WERI-Rb-1 (cell line): ENCODE data around the gene MYO5A.
A peak's percentile ranks its signal among the peaks of the same experiment; 100 is the strongest.
"Not testable (repeated sequence)": the region's sequence is repeated elsewhere in the genome, so short reads cannot be mapped to it uniquely, and the experiment has no call there.

Experiments used
- DNase-seq: peaks from one replicate; pipeline ENCODE4 v3.0.0-alpha.2; 2020
- H3K27ac ChIP-seq: fragments of 250-450 bp; sonication (Bioruptor Pico); 2 replicates; pipeline ENCODE4 v1.5.1; 2020; ENCODE audit warnings: mild to moderate bottlenecking, moderate library complexity
- H3K27me3 ChIP-seq: fragments of 250-450 bp; sonication (Bioruptor Pico); 2 replicates; pipeline ENCODE4 v1.5.1; 2021; ENCODE audit warnings: mild to moderate bottlenecking, low read depth, moderate library complexity; ENCODE audit not compliant: insufficient read depth, severe bottlenecking
- H3K36me3 ChIP-seq: fragments of 250-450 bp; sonication (Bioruptor Pico); 2 replicates; pipeline ENCODE4 v1.5.1; 2020; ENCODE audit warnings: mild to moderate bottlenecking, moderate library complexity
- H3K4me3 ChIP-seq: 2 replicates; pipeline ENCODE4 v1.5.1; 2011; ENCODE audit warnings: low read depth, mild to moderate bottlenecking, control low read depth, low read length
- H3K9me3 ChIP-seq: fragments of 250-450 bp; sonication (Bioruptor Pico); 2 replicates; pipeline ENCODE4 v1.5.1; 2021; ENCODE audit warnings: mild to moderate bottlenecking, moderate library complexity; ENCODE audit not compliant: severe bottlenecking
- TF ChIP-seq, protein P1 (sequence below): IDR thresholded peaks from 2 replicates; pipeline ENCODE4 v1.5.1; 2011; ENCODE audit warnings: low read depth, mild to moderate bottlenecking, control low read depth, inconsistent platforms, low read length

MYO5A gene

DNA sequence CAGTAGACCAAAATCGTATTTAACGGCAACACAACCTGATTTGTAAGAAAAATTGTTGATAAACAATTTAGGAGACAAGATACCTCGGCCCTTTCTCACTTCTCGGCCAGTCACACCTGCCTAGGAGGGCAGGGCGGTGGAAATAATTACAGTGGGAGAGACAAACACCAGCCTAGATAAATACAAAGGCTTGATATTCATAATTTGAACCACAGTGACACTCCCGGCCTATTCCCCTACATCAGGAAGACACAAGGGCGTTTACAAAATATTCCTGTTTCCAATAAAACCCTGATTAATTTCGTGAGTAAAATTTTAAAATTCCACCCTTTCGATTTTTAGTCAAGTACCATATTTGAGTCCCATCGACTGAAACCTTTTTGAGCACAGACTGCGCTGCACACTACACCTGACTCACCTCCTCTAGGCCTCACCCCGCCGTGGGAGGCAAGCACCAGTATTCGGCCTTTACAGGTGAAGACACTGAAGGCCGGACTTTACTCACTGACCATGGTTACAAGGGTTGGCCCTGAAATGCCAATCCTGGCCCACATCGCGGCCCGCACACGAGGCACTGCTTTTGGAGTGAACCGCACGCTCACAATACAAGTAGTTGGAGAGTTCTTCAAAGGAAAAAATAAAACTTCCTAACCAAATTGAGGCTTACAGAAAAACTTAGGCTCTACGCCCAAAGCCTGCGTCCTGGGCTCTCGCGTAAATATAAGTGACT, 39.4 kb upstream of the MYO5A start:
- Histone ChIP-seq H3K27me3 (no peaks in the 10 kb centered on the region), H3K27ac (peak overlapping the region; percentile 90), H3K4me3 (peak overlapping the region; percentile 90), H3K9me3 (no peaks in the 10 kb centered on the region), H3K36me3 (peaks cover 22% of the 10 kb centered on the region)
- TF ChIP-seq, protein P1, sequence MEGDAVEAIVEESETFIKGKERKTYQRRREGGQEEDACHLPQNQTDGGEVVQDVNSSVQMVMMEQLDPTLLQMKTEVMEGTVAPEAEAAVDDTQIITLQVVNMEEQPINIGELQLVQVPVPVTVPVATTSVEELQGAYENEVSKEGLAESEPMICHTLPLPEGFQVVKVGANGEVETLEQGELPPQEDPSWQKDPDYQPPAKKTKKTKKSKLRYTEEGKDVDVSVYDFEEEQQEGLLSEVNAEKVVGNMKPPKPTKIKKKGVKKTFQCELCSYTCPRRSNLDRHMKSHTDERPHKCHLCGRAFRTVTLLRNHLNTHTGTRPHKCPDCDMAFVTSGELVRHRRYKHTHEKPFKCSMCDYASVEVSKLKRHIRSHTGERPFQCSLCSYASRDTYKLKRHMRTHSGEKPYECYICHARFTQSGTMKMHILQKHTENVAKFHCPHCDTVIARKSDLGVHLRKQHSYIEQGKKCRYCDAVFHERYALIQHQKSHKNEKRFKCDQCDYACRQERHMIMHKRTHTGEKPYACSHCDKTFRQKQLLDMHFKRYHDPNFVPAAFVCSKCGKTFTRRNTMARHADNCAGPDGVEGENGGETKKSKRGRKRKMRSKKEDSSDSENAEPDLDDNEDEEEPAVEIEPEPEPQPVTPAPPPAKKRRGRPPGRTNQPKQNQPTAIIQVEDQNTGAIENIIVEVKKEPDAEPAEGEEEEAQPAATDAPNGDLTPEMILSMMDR = no peak
- peak; percentile 17 for DNase-seq

DNA sequence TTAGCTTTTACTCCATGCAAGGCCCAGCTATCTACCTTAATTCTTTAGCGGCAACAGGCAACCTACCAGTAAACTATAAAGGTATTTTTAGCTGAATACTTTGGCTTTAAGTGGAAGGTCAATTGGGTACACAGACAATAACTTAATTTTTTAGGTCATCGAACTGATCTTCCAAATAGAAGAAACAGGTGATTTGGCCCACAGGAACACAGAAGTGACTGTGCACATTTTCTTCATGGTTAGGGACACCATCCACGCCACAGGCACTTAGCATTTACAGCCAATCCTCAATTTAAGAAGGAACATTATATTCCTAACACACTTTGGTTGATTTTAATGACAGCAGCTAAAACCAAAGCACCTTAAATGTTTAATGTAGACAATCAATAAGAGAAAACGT, 38.2 kb upstream of the MYO5A start:
- no peak for DNase-seq
- Histone ChIP-seq H3K36me3 (peaks cover 24% of the 10 kb centered on the region), H3K9me3 (no peaks in the 10 kb centered on the region), H3K4me3 (peak overlapping the region; percentile 90), H3K27ac (no peak overlapping the region; the same call in 1 of the 2 replicates), H3K27me3 (no peaks in the 10 kb centered on the region)
- TF ChIP-seq, protein P1 = no peak

DNA sequence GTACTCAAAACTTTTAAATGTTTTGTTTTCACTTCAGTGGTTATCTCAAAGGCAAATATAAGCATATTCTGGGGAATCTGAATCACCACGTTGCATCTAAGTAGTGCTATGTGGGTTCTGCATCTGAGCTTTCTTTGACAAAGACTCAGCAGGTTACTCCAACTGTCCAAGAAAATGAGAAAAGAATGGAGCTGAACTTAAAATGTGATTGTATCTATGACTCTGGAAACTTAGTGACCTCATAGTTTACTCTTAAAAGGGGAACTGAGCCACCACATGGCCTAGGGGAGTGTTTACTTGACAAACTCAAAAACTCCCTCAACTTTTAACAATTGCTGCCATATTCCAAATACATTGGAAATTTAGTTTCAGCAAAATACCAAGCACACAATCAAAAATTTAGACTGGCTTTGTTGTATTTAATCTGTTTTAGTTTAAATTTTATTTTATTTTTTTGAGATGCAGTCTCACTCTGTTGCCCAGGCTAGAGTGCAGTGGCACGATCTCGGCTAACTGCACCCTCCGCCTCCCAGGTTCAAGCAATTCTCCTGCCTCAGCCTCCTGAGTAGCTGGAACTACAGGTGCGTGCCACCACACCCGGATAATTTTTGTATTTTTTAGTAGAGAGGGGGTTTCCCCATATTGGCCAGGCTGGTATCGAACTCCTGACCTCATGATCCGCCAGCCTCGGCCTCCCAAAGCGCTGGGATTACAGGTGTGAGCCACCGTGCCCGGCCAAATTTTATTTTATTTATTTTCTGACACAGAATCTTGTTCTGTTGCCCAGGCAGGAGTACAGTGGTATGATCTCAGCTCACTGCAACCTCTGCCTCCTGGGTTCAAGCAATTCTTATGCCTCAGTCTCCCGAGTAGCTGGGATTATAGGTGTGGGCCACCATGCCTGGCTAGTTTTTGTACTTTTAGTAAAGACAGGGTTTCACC, 37.0 kb upstream of the MYO5A start:
- peaks cover 24% of the 10 kb centered on the region for H3K36me3 ChIP-seq
- DNase-seq, H3K27ac ChIP-seq, H3K9me3 ChIP-seq, H3K4me3 ChIP-seq, H3K27me3 ChIP-seq: not testable (repeated sequence)

DNA sequence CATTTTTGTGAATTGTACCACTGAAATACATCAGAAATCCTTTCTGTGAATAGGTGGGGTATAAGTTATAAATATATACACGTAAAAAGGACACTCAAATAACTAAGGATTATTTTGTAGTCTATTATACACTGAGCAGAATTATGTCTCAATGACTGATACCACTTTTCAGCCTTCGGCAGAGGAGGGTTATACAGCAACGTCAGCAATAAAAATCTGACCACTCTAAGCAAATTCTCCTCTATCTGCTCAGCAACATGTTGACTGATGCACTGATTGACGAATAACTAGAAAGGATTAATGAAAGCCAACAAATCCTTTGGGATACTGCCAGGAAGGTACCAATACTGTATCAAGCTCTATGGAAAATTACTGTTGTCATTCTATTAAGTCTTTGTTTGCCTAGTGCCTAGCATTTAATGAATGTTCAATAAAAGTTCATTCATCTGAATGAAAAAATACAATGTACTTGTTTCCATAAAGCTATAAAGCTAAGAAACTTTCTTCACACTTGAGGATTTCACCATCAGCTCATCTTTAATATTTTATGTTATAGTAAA, 34.9 kb upstream of the MYO5A start:
- no peak for DNase-seq
- H3K4me3 ChIP-seq = no peak overlapping the region
- peaks cover 33% of the 10 kb centered on the region for H3K36me3 ChIP-seq
- H3K27me3 ChIP-seq = no peaks in the 10 kb centered on the region
- TF ChIP-seq, protein P1 = no peak
- H3K27ac ChIP-seq = no peak overlapping the region
- no peaks in the 10 kb centered on the region for H3K9me3 ChIP-seq

DNA sequence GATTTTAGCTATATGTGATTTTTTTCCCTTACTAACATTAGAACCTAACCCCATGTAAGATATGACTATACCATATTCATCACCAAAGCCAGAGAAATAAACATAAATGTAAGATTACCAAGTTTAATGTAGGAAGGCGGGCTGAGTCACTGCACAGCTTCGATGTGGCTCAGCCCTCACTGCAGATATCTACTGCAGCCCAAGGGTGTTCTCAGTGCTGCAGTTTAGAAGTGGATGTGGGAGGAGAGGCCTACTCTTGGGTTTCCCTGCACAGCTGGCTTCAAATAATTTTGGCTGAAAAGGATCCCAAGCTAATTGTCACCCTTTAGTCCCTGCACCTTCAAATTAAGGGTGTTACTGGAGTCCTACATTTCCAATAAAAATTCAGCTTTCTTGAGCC, 30.9 kb upstream of the MYO5A start:
- no peaks in the 10 kb centered on the region for H3K27me3 ChIP-seq
- no peak for DNase-seq
- peaks cover 50% of the 10 kb centered on the region for H3K36me3 ChIP-seq
- TF ChIP-seq, protein P1 = no peak
- no peak overlapping the region for H3K4me3 ChIP-seq
- H3K9me3 ChIP-seq = no peaks in the 10 kb centered on the region
- peak overlapping the region; percentile 57 for H3K27ac ChIP-seq

DNA sequence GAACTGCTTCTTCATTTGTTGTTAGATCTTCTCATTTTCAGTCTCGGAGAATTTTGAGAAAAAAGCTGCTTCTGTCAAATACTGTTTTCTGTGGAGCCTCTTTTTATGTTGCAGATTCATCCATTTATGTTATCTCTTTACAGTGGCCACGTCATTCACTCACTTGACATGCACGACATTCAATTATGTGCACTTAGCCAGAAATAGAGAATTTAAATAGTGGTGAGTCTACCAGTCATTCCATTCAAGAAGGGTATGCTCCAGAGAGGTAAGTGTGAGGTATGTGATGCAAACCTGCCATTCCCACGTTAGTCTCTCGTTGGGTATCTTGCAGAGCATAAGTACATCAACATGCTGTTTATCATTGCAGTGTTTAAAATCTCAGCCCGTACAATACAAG, 30.3 kb upstream of the MYO5A start:
- no peaks in the 10 kb centered on the region for H3K9me3 ChIP-seq
- H3K27ac ChIP-seq = peak overlapping the region; percentile 48
- no peaks in the 10 kb centered on the region for H3K27me3 ChIP-seq
- peaks cover 55% of the 10 kb centered on the region for H3K36me3 ChIP-seq
- no peak overlapping the region for H3K4me3 ChIP-seq
- no peak for DNase-seq
- TF ChIP-seq, protein P1 = no peak
